RWPE1 (cell line): Measurements from ENCODE around the gene AFM.

Experiments used
- CTCF ChIA-PET: fragments of 350-600 bp; sonication (Branson Sonifier 250); formaldehyde crosslinking; extraction: SDS; loops from one replicate; lab custom pipeline; 2021; lab: Yijun Ruan, JAX
- POLR2A ChIA-PET: fragments of 400-600 bp; formaldehyde crosslinking; extraction: SDS; loops from one replicate; lab custom pipeline; 2020; ENCODE audit warnings: antibody characterized with exemption; ENCODE audit not compliant: low non-redundant PET; lab: Yijun Ruan, JAX
- DNase-seq: peaks from one replicate; pipeline ENCODE4 v3.0.0; 2012; ENCODE audit warnings: low spot score
- H3K27ac ChIP-seq: fragments of 450-650 bp; 2 replicates; pipeline ENCODE4 v1.5.1; 2017
- CTCF ChIP-seq: fragments of 450-650 bp; conservative IDR thresholded peaks from 2 replicates; pipeline ENCODE4 v1.5.1; 2017; ENCODE audit warnings: low read depth, mild to moderate bottlenecking

The AFM gene

GRCh38 chr4:73470728-73471127, 10.8 kb upstream of the AFM start:
- H3K27ac ChIP-seq = no peak overlapping the region
- TF ChIP-seq CTCF = no peak
- ChIA-PET POLR2A (no interaction called here), CTCF (no interaction called here)
- DNase-seq = no peak

DNA sequence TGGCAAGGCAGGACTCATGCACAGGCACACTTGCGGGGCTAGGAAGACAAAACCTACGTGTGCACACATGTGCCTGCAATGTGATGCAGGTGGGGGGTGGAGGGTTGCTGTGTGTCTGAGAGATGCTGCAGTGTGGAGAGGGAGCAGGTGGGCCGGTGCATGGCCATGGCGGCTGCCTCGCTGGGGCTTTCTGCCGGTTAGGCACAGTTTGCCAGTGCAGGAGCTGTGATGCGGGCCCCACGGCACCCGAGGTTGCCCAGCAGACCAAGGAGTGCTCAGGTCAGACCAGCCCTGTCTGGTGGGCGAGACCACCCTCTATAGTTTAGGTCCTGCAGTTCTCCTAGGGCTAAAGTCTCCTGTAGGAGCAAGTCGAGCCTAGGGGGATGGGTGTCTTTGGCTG, 4.4 kb upstream of the AFM start:
- ChIA-PET POLR2A (no interaction called here), CTCF (interaction anchor here (1.0 kb wide), 1 partner anchor 14 kb away, joined by 3 read pairs; no protein-coding TSS in a partner anchor)
- DNase-seq = no peak
- no peak for TF ChIP-seq CTCF
- no peak overlapping the region for H3K27ac ChIP-seq

- ChIA-PET CTCF (interaction anchor here (0.6 kb wide), 1 partner anchor 10 kb away, joined by 5 read pairs; no protein-coding TSS in a partner anchor), POLR2A (no interaction called here)
- H3K27ac ChIP-seq = no peak overlapping the region
- TF ChIP-seq CTCF = no peak
- DNase-seq = no peak
Observed at GRCh38 chr4:73479323-73479722, 2.2 kb upstream of the AFM start.

GRCh38 chr4:73485085-73485484, 3.5 kb downstream of the AFM start:
- ChIA-PET CTCF (no interaction called here), POLR2A (no interaction called here)

DNA sequence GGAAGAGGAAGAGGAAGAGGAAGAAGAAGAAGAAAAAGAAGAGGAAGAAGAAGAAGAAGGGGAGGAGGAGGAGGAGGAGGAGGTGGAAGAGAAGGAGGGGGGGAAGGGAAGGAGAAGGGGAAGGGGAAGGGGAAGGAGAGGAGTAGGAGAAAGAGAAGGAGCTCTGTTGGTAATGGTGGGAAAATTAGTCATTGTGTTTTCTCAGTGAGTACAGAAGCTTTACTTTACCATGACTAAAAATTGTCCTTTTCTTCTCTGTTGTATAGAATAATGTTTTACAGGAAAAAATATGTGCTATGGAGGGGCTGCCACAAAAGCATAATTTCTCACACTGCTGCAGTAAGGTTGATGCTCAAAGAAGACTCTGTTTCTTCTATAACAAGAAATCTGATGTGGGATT, 4.1 kb downstream of the AFM start:
- CTCF ChIA-PET = no interaction called here
- H3K27ac ChIP-seq = no peak overlapping the region
- TF ChIP-seq CTCF = no peak
- POLR2A ChIA-PET = no interaction called here
- DNase-seq = no peak

More at GRCh38 chr4:73485085-73485484, 3.5 kb downstream of the AFM start:
- H3K27ac ChIP-seq = no peak overlapping the region
- no peak for TF ChIP-seq CTCF
- no peak for DNase-seq

DNA sequence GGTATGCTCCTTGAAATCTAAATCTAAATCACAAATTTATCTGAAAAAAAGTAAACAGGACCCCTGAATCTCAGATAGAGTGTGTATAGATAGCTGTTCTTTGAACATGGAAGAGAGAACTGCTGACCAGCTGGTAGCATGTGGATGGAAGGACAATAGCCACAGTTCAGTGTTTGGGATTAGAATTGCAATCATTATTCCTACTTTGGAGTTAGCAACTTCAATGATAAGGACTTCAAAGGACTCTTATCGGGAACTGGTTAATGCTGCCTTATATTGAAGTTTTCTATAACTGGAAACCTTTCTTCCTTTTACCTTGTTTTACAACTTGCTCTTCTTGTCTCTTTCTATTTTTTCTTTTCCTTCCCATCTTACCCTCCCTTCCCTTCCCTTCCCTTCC, 5.0 kb downstream of the AFM start:
- ChIA-PET POLR2A (no interaction called here), CTCF (no interaction called here)
- H3K27ac ChIP-seq = no peak overlapping the region
- DNase-seq = no peak
- no peak for TF ChIP-seq CTCF

DNA sequence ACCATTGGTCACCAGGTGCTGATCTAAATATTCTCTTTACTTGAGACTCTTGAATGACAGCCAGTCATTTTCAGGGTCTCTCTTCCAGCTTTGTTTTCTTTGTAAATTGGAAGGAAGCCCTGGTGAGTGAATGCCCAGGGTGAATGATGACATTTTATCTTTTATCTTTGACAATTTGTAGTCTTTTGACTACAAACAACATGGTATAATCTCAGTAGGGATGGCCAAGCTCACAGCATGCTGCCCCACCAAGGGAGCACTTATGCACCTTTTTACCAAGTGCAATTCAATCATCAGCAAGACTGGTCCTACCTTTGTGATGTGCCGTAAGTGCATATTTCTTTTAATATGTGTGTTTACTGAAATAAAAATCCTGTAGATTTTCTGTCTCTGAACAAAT, 5.7 kb downstream of the AFM start:
- POLR2A ChIA-PET = no interaction called here
- H3K27ac ChIP-seq = no peak overlapping the region
- TF ChIP-seq CTCF = no peak
- CTCF ChIA-PET = no interaction called here
- DNase-seq = no peak
